ENCODE results near the gene PTPMT1. TPM values are rescaled to one million over a fixed set of nuclear protein-coding genes. Genes with fewer than 3 reads are reported as not detected.
"Not testable (repeated sequence)": the region's sequence is repeated elsewhere in the genome, so short reads cannot be mapped to it uniquely, and the experiment has no call there.

The PTPMT1 gene
- total and polyA plus RNA-seq, 10 donors, result 26.1 to 101 (median 44.2) TPM

DNA sequence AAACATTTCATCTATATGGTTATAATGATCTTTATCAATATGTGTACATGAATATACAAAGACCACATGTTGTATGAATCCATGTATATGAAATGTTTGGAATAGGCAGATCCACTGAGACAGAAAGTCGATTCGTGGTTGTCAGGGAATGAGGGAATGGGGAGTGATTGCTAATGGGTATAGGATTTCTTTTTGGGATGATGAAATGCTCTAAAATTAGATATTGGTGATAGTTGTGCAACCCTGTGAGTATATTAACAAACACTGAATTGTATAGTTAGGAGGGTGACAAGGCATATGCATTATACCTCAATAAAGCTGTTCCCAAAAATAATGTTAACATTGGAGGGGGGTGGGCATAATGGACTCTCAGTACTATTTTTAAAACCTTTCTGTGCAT, 5.0 kb upstream of the PTPMT1 start:
- Histone ChIP-seq H3K9me3 (no peaks in the 10 kb centered on the region), H3K36me3 (no peaks in the 10 kb centered on the region)

DNA sequence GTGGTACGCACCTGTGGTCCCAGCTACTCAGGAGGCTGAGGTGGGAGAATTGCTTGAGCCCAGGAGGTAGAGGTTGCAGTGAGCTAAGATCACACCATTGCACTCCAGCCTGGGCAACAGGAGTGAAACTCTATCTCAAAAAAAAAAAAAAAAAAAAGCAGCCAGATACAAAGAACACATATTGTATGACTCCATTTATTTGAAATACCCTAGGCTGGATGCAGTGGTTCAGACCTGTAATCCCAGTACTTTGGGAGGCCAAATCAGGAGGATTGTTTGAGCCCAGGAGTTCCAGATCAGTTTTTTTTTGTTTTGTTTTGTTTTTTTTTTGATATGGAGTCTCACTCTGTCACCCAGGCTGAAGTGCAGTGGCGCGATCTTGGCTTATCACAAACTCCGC, 3.0 kb upstream of the PTPMT1 start:
- peaks cover 12 to 30% (median 24%) of the 10 kb centered on the region in 6 donors for H3K4me1 ChIP-seq
- peak; percentile 14 for DNase-seq
- H3K27me3 ChIP-seq (replicated peaks in 1 of 7); H3K9me3 ChIP-seq; intact Hi-C loops (cut with DNase I; ENCODE audit: low total_unique reads); H3K27ac ChIP-seq; H3K36me3 ChIP-seq; H3K4me3 ChIP-seq: not testable (repeated sequence)
- 95 to 100% (median 97%) methylated on average over 4 of the region's 4 CpGs for WGBS, 5 donors

More for the DNA sequence above, 5.0 kb upstream of the PTPMT1 start:
- Histone ChIP-seq H3K4me3 (no peak overlapping the region), H3K27me3 (replicated peaks in 1 of 7) (no peaks in the 10 kb centered on the region), H3K27ac (no peak overlapping the region), H3K4me1 (peaks cover 5 to 13% (median 11%) of the 10 kb centered on the region in 6 donors)
- WGBS, 5 donors, result 65 to 89% (median 83%) methylated on average over 2 of the region's 2 CpGs
- intact Hi-C loops (cut with DNase I; ENCODE audit: low total_unique reads), result no loop called here
- no peak for DNase-seq
- TF ChIP-seq, protein P1, sequence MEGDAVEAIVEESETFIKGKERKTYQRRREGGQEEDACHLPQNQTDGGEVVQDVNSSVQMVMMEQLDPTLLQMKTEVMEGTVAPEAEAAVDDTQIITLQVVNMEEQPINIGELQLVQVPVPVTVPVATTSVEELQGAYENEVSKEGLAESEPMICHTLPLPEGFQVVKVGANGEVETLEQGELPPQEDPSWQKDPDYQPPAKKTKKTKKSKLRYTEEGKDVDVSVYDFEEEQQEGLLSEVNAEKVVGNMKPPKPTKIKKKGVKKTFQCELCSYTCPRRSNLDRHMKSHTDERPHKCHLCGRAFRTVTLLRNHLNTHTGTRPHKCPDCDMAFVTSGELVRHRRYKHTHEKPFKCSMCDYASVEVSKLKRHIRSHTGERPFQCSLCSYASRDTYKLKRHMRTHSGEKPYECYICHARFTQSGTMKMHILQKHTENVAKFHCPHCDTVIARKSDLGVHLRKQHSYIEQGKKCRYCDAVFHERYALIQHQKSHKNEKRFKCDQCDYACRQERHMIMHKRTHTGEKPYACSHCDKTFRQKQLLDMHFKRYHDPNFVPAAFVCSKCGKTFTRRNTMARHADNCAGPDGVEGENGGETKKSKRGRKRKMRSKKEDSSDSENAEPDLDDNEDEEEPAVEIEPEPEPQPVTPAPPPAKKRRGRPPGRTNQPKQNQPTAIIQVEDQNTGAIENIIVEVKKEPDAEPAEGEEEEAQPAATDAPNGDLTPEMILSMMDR (IDR thresholded peaks at IDR 0.05 in 8 of 11, conservative IDR thresholded peaks at IDR 0.05 in 3 of 11), result no peak
- no peak for TF ChIP-seq POLR2A (IDR thresholded peaks at IDR 0.05)
- no peak for TF ChIP-seq POLR2AphosphoS5 (IDR thresholded peaks at IDR 0.05)

DNA sequence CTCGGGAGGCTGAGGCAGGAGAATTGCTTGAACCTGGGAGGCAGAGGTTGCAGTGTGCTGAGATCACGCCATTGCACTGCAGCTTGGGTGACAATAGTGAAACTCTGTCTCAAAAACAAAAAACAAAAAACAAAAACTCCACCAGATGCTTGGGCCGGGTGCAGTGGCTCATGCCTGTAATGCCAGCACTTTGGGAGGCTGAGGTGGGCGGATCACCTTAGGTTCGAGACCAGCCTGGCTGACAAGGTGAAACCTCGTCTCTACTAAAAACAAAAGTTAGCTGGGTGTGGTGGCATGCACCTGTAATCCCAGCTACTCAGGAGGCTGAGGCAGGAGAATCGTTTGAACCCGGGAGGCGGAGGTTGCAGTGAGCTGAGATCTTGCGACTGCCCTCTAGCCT, 1.0 kb upstream of the PTPMT1 start:
- peak overlapping the region in 2 of 8 donors; percentile 80 to 97 for H3K4me3 ChIP-seq
- DNase-seq, result peak; percentile 54
- H3K27ac ChIP-seq; intact Hi-C loops (cut with DNase I; ENCODE audit: low total_unique reads); H3K9me3 ChIP-seq; H3K27me3 ChIP-seq (replicated peaks in 1 of 7): not testable (repeated sequence)
- H3K36me3 ChIP-seq, result peaks cover 0 to 11% (median 0%) of the 10 kb centered on the region in 6 donors
- 89 to 95% (median 91%) methylated on average over 10 of the region's 10 CpGs for WGBS, 5 donors
- H3K4me1 ChIP-seq, result peaks cover 12 to 34% (median 24%) of the 10 kb centered on the region in 6 donors

DNA sequence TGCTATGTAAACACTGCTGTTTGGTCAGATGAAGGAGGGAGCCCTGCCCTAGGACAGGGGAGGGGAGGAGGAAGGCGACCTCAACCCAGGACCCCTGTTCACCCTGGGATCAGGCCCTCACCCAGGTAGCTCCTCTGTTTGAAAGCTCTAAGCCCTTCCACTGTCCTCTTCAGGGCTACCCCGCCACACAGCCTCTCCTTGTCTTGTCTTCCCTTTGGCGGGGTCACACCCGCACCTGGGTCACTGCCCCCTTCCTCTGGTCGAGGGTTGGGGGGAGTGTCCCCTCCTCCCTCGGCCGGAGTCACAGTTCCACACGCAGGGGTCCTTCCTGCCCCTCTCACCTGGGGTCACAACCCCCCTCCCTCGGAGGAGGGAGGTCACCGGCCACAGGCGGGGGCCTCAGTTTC, 463 bp upstream of the PTPMT1 start:
- intact Hi-C loops (cut with DNase I; ENCODE audit: low total_unique reads), result no loop called here

DNA sequence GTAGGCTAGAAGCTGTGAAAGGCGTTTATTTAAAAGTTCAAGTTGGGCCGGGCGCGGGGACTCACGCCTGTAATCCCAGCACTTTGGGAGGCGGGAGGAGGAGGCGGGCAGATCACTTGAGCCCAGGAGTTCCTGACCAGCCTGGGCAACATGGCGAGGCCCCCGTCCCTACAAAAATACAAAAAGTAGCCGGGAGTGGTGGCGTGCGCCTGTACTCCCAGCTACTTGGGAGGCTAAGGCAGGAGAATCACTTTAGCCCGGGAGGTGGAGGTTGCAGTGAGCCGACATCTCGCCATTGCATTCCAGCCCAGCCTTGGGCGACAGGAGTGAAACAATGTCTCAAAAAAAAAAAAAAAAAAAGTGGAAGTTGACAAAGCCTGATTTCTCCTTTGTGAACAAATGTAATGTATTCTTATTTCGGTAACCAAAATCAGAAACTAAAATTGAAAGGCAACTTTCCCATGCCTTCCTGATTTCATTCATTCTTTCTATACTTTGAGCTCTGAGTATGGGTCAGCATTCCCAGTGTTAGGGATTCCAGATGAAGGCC, 825 bp downstream of the PTPMT1 start:
- peak overlapping the region; percentile 55 to 84 (median 80) for H3K27ac ChIP-seq
- TF ChIP-seq POLR2A (IDR thresholded peaks at IDR 0.05) (no peak), POLR2AphosphoS5 (IDR thresholded peaks at IDR 0.05) (no peak)
- TF ChIP-seq, protein P1 (IDR thresholded peaks at IDR 0.05 in 8 of 11, conservative IDR thresholded peaks at IDR 0.05 in 3 of 11), result no peak
- peak; percentile 73 for DNase-seq
- H3K4me1 ChIP-seq, result peaks cover 12 to 43% (median 24%) of the 10 kb centered on the region in 6 donors
- 13 to 21% (median 17%) methylated on average over 17 of the region's 17 CpGs for WGBS, 5 donors
- no peaks in the 10 kb centered on the region for H3K9me3 ChIP-seq
- H3K27me3 ChIP-seq (replicated peaks in 1 of 7), result no peaks in the 10 kb centered on the region
- intact Hi-C loops (cut with DNase I; ENCODE audit: low total_unique reads), result no loop called here
- peak overlapping the region; percentile 75 to 97 (median 84) for H3K4me3 ChIP-seq
- H3K36me3 ChIP-seq, result peaks cover 0 to 29% (median 11%) of the 10 kb centered on the region in 6 donors

More for the DNA sequence above, 463 bp upstream of the PTPMT1 start:
- no peaks in the 10 kb centered on the region for H3K27me3 ChIP-seq (replicated peaks in 1 of 7)
- DNase-seq, result no peak
- H3K4me3 ChIP-seq, result peak overlapping the region; percentile 75 to 97 (median 84)
- H3K9me3 ChIP-seq, result no peaks in the 10 kb centered on the region
- H3K27ac ChIP-seq, result peak overlapping the region; percentile 55 to 84 (median 80)
- H3K36me3 ChIP-seq, result peaks cover 0 to 16% (median 4%) of the 10 kb centered on the region in 6 donors
- WGBS, 5 donors, result 8 to 14% (median 10%) methylated on average over 6 to 11 of the region's 11 CpGs
- TF ChIP-seq, protein P1 (IDR thresholded peaks at IDR 0.05 in 8 of 11, conservative IDR thresholded peaks at IDR 0.05 in 3 of 11), result no peak
- TF ChIP-seq POLR2A (IDR thresholded peaks at IDR 0.05) (no peak), POLR2AphosphoS5 (IDR thresholded peaks at IDR 0.05) (no peak)
- H3K4me1 ChIP-seq, result peaks cover 12 to 34% (median 24%) of the 10 kb centered on the region in 6 donors
